HepG2 (cell line): Measurements from ENCODE around the gene TTC23L.

Source experiments
- DMTF1 ChIP-seq: sonication (generic); formaldehyde crosslinking; IDR thresholded peaks from 2 replicates; pipeline ENCODE4 v1.4.0; 2020; ENCODE audit warnings: mild to moderate bottlenecking, missing genetic modification reagents
- EP300 ChIP-seq, 3 experiments: sonication (generic) in 1 of 3; formaldehyde crosslinking in 1 of 3; IDR thresholded peaks; 2 replicates each; pipeline versions ENCODE4 v1.5.1 to v1.6.1; 2011 to 2020; ENCODE audit warnings: low read depth in 2 of 3, low read length in 2 of 3, borderline replicate concordance in 1 of 3, improper control_type of control experiment in 1 of 3, mild to moderate bottlenecking in 1 of 3, missing genetic modification reagents in 1 of 3, moderate library complexity in 1 of 3
- EZH2 ChIP-seq: conservative IDR thresholded peaks from 2 replicates; pipeline ENCODE4 v1.6.1; 2012; ENCODE audit warnings: mild to moderate bottlenecking, low read depth, low read length, moderate library complexity
- FUBP1 ChIP-seq: sonication (generic); formaldehyde crosslinking; IDR thresholded peaks from 2 replicates; pipeline ENCODE4 v1.5.1; 2020; ENCODE audit warnings: missing genetic modification reagents, mild to moderate bottlenecking, borderline replicate concordance
- HMG20B ChIP-seq: conservative IDR thresholded peaks from 2 replicates; pipeline ENCODE4 v1.6.1; 2016; ENCODE audit warnings: missing genetic modification reagents, missing compliant biosample characterization
- KAT7 ChIP-seq: IDR thresholded peaks from 2 replicates; pipeline ENCODE4 v1.6.1; 2018; ENCODE audit warnings: borderline replicate concordance, missing compliant biosample characterization
- KMT2A ChIP-seq: sonication (generic); formaldehyde crosslinking; IDR thresholded peaks from 2 replicates; pipeline ENCODE4 v1.4.0; 2020; ENCODE audit warnings: missing genetic modification reagents
- MEF2D ChIP-seq: sonication (generic); formaldehyde crosslinking; IDR thresholded peaks from 2 replicates; pipeline ENCODE4 v1.5.1; 2020; ENCODE audit warnings: mild to moderate bottlenecking, missing genetic modification reagents
- NBN ChIP-seq: fragments of 450-650 bp; conservative IDR thresholded peaks from 2 replicates; pipeline ENCODE4 v1.6.1; 2017
- POLR2A ChIP-seq, 2 experiments: IDR thresholded peaks; 2 replicates each; pipeline ENCODE4 v1.6.1; 2011; ENCODE audit warnings: low read depth in 2 of 2, low read length in 2 of 2, mild to moderate bottlenecking in 1 of 2, moderate library complexity in 1 of 2; ENCODE audit not compliant: insufficient read depth in 1 of 2
- RFX1 ChIP-seq: fragments of 450-650 bp; IDR thresholded peaks from 2 replicates; pipeline ENCODE4 v1.6.1; 2017
- RFX5 ChIP-seq: IDR thresholded peaks from 2 replicates; pipeline ENCODE4 v1.6.1; 2011; ENCODE audit warnings: low read depth, low read length, improper control_type of control experiment
- SMC3 ChIP-seq: IDR thresholded peaks from 2 replicates; pipeline ENCODE4 v1.6.1; 2011; ENCODE audit warnings: low read length, improper control_type of control experiment
- ZNF761 ChIP-seq: sonication (generic); formaldehyde crosslinking; conservative IDR thresholded peaks from 2 replicates; pipeline ENCODE4 v1.4.0; 2020; ENCODE audit warnings: mild to moderate bottlenecking, missing genetic modification reagents

GRCh38 chr5:34876275-34876674 lies 37.3 kb downstream of the TTC23L start:
- TF ChIP-seq ZNF761 (CRISPR knock-in tag) = no peak
- TF ChIP-seq HMG20B (CRISPR knock-in tag) = no peak
- no peak for TF ChIP-seq SMC3
- TF ChIP-seq FUBP1 (CRISPR knock-in tag) = no peak
- no peak for TF ChIP-seq NBN
- no peak for TF ChIP-seq EZH2
- TF ChIP-seq KAT7 (CRISPR knock-in tag) = no peak
- TF ChIP-seq POLR2A (IDR thresholded peaks at IDR 0.05; ENCODE audit: insufficient read depth in 1 of 2, low read depth in 2 of 2, low read length in 2 of 2) = no peak
- no peak for TF ChIP-seq RFX5
- TF ChIP-seq KMT2A (CRISPR knock-in tag) = no peak
- TF ChIP-seq DMTF1 (CRISPR knock-in tag) = no peak
- no peak for TF ChIP-seq RFX1
- TF ChIP-seq MEF2D (CRISPR knock-in tag) = no peak
- TF ChIP-seq EP300 (IDR thresholded peaks at IDR 0.05; ENCODE audit: low read depth in 2 of 2, low read length in 2 of 2) = no peak
- no peak for TF ChIP-seq EP300 (CRISPR knock-in tag; IDR thresholded peaks at IDR 0.05; ENCODE audit: borderline replicate concordance)
